WERI-Rb-1 (cell line): Measurements from ENCODE around the gene P2RX7.
"Not testable (repeated sequence)": the region's sequence is repeated elsewhere in the genome, so short reads cannot be mapped to it uniquely, and the experiment has no call there.

Source experiments
- DNase-seq: peaks from one replicate; pipeline ENCODE4 v3.0.0-alpha.2; 2020
- H3K27ac ChIP-seq: fragments of 250-450 bp; sonication (Bioruptor Pico); 2 replicates; pipeline ENCODE4 v1.5.1; 2020; ENCODE audit warnings: mild to moderate bottlenecking, moderate library complexity
- H3K27me3 ChIP-seq: fragments of 250-450 bp; sonication (Bioruptor Pico); 2 replicates; pipeline ENCODE4 v1.5.1; 2021; ENCODE audit warnings: mild to moderate bottlenecking, low read depth, moderate library complexity; ENCODE audit not compliant: insufficient read depth, severe bottlenecking
- H3K36me3 ChIP-seq: fragments of 250-450 bp; sonication (Bioruptor Pico); 2 replicates; pipeline ENCODE4 v1.5.1; 2020; ENCODE audit warnings: mild to moderate bottlenecking, moderate library complexity
- H3K4me3 ChIP-seq: 2 replicates; pipeline ENCODE4 v1.5.1; 2011; ENCODE audit warnings: low read depth, mild to moderate bottlenecking, control low read depth, low read length
- H3K9me3 ChIP-seq: fragments of 250-450 bp; sonication (Bioruptor Pico); 2 replicates; pipeline ENCODE4 v1.5.1; 2021; ENCODE audit warnings: mild to moderate bottlenecking, moderate library complexity; ENCODE audit not compliant: severe bottlenecking
- CTCF ChIP-seq: IDR thresholded peaks from 2 replicates; pipeline ENCODE4 v1.5.1; 2011; ENCODE audit warnings: low read depth, mild to moderate bottlenecking, control low read depth, inconsistent platforms, low read length

The P2RX7 gene

GRCh38 chr12:121158085-121158484 lies 25.4 kb downstream of the P2RX7 start:
- H3K4me3 ChIP-seq, result no peak overlapping the region
- peaks cover 88% of the 10 kb centered on the region for H3K27me3 ChIP-seq
- no peak for TF ChIP-seq CTCF
- H3K9me3 ChIP-seq, result peaks cover 9% of the 10 kb centered on the region
- DNase-seq, result no peak
- H3K36me3 ChIP-seq, result no peaks in the 10 kb centered on the region
- H3K27ac ChIP-seq, result no peak overlapping the region

- H3K4me3 ChIP-seq, H3K36me3 ChIP-seq: not testable (repeated sequence)
Measured at GRCh38 chr12:121158728-121159351, 26.2 kb downstream of the P2RX7 start.

GRCh38 chr12:121159467-121160307 lies 27.0 kb downstream of the P2RX7 start:
- H3K36me3 ChIP-seq, result no peaks in the 10 kb centered on the region
- no peak overlapping the region for H3K27ac ChIP-seq
- H3K9me3 ChIP-seq, result peaks cover 9% of the 10 kb centered on the region
- no peak overlapping the region for H3K4me3 ChIP-seq
- peaks cover 91% of the 10 kb centered on the region for H3K27me3 ChIP-seq
- no peak for DNase-seq
- no peak for TF ChIP-seq CTCF

More at GRCh38 chr12:121158728-121159351, 26.2 kb downstream of the P2RX7 start:
- not testable (repeated sequence) for H3K27ac ChIP-seq, H3K9me3 ChIP-seq, DNase-seq
- H3K27me3 ChIP-seq, result peaks cover 88% of the 10 kb centered on the region

- Histone ChIP-seq H3K27me3 (peaks cover 87% of the 10 kb centered on the region), H3K27ac (no peak overlapping the region), H3K4me3 (no peak overlapping the region), H3K36me3 (no peaks in the 10 kb centered on the region), H3K9me3 (peaks cover 9% of the 10 kb centered on the region)
- DNase-seq, result no peak
- no peak for TF ChIP-seq CTCF
Measured at GRCh38 chr12:121162384-121162783, 29.7 kb downstream of the P2RX7 start.

- DNase-seq, result no peak
- no peaks in the 10 kb centered on the region for H3K36me3 ChIP-seq
- H3K27me3 ChIP-seq, result peaks cover 87% of the 10 kb centered on the region
- peaks cover 7% of the 10 kb centered on the region for H3K9me3 ChIP-seq
- no peak overlapping the region for H3K4me3 ChIP-seq
- H3K27ac ChIP-seq, result no peak overlapping the region
- no peak for TF ChIP-seq CTCF
Measured at GRCh38 chr12:121162985-121163384, 30.3 kb downstream of the P2RX7 start.

GRCh38 chr12:121164839-121165238 lies 32.2 kb downstream of the P2RX7 start:
- H3K9me3 ChIP-seq, H3K4me3 ChIP-seq, DNase-seq, H3K27ac ChIP-seq, H3K36me3 ChIP-seq: not testable (repeated sequence)
- peaks cover 90% of the 10 kb centered on the region for H3K27me3 ChIP-seq
